GM12891 (cell line): Measurements from ENCODE around the gene ANKRD44.

Experiments
- DNase-seq: peaks from one replicate; pipeline ENCODE4 v3.0.0; 2011; ENCODE audit warnings: low spot score; ENCODE audit not compliant: insufficient read length
- FAIRE-seq: peaks from 2 replicates; lab custom pipeline; 2011; peaks lifted over from hg19 to GRCh38; lab: Jason Lieb, UNC
- PAX5 ChIP-seq: IDR thresholded peaks from 2 replicates; pipeline ENCODE4 v1.6.1; 2011; ENCODE audit warnings: low read length, moderate library complexity, mild to moderate bottlenecking; ENCODE audit not compliant: insufficient read depth, severe bottlenecking
- POLR2A ChIP-seq: IDR thresholded peaks from 2 replicates; pipeline ENCODE4 v1.6.1; 2011; ENCODE audit warnings: low read depth, low read length, control low read depth
- POLR2AphosphoS5 ChIP-seq: IDR thresholded peaks from 2 replicates; pipeline ENCODE4 v1.6.1; 2011; ENCODE audit warnings: low read depth, low read length, control low read depth
- POU2F2 ChIP-seq: IDR thresholded peaks from 2 replicates; pipeline ENCODE4 v1.6.1; 2011; ENCODE audit warnings: low read depth, mild to moderate bottlenecking, control low read depth, low read length, moderate library complexity
- SPI1 ChIP-seq: IDR thresholded peaks from 2 replicates; pipeline ENCODE4 v1.6.1; 2011; ENCODE audit warnings: low read depth, low read length, control low read depth
- TAF1 ChIP-seq: IDR thresholded peaks from 2 replicates; pipeline ENCODE4 v1.6.1; 2011; ENCODE audit warnings: low read depth, low read length, control low read depth

Gene ANKRD44

DNA sequence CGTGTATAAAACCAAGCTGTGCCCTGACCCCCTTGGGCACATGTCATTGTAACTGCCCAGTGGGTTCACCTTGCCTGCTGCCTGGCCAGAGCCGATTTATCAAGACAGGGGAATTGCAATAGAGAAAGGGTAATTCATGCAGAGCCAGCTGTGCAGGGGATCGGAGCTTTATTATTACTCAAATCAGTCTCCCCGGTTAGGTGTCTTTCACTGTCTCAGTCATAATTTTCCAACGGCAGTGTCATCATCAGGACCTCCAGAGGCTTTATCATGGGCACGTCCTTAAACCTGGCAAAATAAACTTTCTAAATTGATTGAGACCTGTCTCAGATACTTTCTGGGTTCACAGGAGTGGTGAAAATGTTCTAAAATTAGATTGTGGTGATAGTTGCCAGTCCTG, 354.5 kb downstream of the ANKRD44 start:
- DNase-seq: no peak
- no peak for FAIRE-seq
- TF ChIP-seq PAX5: no peak
- TF ChIP-seq TAF1: no peak
- TF ChIP-seq POLR2AphosphoS5: no peak
- no peak for TF ChIP-seq SPI1
- TF ChIP-seq POU2F2: no peak
- no peak for TF ChIP-seq POLR2A

DNA sequence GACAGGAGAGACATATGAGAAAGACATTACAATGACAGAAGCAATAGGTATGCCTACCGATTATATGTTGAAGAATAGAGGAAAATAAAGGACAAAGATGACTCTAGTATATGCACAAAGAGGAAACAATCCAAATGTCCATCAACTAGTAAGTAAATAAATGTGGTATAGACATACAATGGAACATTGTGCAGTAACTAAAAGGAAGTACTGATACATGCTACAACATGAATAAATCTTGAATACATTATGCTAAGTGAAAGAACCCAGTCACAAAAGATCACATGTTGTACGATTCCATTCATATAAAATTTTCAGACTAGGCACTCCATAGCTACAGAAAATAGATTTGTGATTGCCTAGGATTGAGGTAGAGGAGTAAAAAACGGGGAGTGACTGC, 355.5 kb downstream of the ANKRD44 start:
- DNase-seq (no peak), FAIRE-seq (no peak)
- no peak for TF ChIP-seq TAF1
- no peak for TF ChIP-seq PAX5
- TF ChIP-seq POLR2A: no peak
- TF ChIP-seq POU2F2: no peak
- TF ChIP-seq SPI1: no peak

DNA sequence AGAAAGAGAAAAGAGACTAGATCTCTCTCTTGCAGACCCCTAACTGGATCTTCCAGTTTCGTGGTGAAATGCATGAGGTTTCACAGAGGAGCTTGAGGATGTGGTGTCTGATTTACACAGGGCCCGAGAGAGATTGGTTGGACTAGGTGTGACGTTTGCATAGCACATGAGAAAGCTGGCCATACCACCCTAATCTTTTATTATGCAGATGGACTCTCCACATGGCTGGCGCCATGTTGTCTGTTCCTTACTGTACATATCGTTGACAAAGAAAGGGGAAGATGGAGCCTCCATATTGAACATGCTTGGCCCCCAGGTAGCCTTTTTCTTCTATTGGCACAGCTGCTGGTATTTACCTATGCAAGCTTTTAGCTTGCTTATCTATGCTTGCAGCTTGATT, 356.6 kb downstream of the ANKRD44 start:
- no peak for DNase-seq
- no peak for TF ChIP-seq TAF1
- no peak for TF ChIP-seq PAX5
- no peak for TF ChIP-seq POLR2AphosphoS5
- TF ChIP-seq POLR2A: no peak
- no peak for TF ChIP-seq POU2F2
- no peak for TF ChIP-seq SPI1
- FAIRE-seq: no peak

DNA sequence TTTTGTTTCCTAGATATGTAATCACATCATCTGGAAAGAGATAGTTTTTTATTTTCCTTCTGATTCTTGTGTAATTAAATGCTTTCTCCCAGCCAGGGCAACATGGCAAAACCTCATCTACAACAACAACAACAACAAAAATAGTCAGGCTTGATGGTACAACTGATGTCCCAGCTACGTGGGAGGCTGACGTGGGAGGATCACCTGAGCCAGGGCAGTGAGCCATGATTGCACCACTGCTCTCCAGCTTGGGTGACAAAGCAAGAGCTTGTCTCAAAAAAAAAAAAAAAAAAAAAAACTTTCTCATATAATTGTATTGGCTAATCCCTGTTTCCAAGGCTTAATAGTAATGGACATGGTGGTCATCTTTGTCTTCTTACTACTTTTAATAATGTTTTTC, 357.6 kb downstream of the ANKRD44 start:
- FAIRE-seq (no peak), DNase-seq (no peak)
- no peak for TF ChIP-seq SPI1
- TF ChIP-seq TAF1: no peak
- TF ChIP-seq POU2F2: no peak
- no peak for TF ChIP-seq POLR2A
- TF ChIP-seq PAX5: no peak
- no peak for TF ChIP-seq POLR2AphosphoS5

DNA sequence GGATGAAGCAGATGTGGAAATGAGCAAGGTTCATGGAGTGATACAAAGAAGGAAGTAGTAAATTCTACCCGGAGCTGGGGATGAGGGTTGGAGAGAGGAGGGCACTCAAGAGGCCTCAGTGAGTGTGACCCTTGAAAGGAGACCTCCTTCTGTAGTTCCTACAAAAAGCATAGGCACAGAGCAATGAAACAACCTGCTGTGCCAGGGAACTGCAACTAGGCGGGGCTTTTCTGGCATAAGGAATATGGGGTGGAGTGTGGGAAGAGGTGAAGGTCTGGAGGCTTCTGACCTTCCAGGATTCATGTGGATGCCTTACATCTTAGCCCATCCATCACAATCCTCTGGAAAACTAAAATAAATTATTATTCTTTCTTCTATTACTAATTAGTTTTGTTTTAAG, 358.6 kb downstream of the ANKRD44 start:
- FAIRE-seq: no peak
- TF ChIP-seq POLR2A (no peak), TAF1 (no peak), SPI1 (no peak), POLR2AphosphoS5 (no peak), PAX5 (no peak), POU2F2 (no peak)

DNA sequence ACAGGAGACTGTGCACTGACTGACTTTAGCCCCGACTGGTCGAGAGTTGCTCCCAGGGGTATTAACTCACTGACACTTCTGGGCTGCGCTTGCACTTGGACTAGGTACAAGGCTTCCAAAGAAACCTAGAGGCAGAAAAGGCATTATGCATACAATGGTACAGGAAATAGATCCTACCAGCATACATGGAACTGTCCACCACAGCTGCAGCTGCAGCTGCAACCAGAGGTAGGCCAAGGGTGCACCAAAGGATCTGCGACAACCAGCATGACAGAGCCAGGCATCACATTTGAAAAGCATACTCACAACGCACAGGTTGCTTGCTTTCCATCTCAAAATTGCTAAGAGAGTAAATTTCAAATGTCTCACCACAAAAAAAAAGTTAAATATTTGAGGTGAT, 361.5 kb downstream of the ANKRD44 start:
- DNase-seq (no peak), FAIRE-seq (peak; percentile 78)
- TF ChIP-seq POU2F2 (no peak), SPI1 (no peak), POLR2A (no peak), TAF1 (no peak), PAX5 (no peak), POLR2AphosphoS5 (no peak)

More for the DNA sequence above, 358.6 kb downstream of the ANKRD44 start:
- DNase-seq: no peak

DNA sequence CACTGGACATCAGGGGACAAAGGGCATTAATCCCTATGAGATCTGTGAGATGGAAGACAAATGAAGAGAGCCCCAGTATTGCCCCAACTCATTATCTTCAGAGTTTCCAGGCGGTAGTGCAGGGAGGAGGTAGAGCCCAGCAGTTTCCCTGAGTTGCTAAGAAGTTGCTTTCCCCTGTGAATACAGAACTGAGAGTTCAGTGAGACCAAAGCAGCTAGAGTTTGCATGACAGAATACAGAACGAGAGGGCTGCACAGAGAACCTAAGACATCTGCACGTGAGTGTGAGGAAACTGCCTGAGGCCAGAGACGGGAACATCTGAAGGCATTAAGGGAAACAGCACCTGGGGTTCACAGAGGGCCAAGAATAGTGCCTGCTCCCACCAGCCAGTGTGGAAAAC, 366.0 kb downstream of the ANKRD44 start:
- peak; percentile 88 for FAIRE-seq
- TF ChIP-seq SPI1 (peak; percentile 82), POU2F2 (peak; percentile 64; the same call in 1 of the 2 replicates), POLR2A (no peak), TAF1 (no peak), PAX5 (no peak), POLR2AphosphoS5 (no peak)
- peak; percentile 19 for DNase-seq

DNA sequence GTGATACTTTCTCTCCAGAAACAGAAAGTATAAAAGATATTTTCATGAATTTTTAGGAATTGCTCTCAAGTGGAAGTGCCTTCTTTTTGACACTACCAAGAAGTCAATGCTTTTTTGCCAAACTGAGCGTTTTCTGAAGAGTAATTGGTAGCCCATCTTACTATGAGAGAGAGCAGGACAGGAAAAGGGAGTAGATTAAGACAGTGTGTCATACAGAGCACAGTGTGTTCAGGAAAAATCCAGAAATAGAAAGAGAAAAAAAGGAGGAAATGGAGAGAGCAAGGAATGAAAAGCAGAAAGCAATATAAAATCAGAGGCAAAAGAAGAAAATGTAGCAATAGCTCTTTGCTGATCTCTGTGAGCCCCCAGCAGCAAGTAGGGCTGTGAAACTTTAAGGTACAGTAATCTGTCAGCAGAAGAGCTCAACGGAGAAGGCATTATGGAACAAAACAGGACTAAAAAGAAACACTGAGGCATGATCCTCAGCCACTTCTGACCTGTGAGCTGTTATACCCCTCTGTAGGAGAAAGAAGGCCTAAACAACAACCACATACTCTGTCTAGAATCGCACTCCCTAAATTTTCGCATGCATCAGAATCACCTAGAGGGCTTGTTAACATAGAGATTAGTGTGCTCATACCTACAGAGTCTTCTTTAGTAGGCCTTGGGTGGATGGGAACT, 369.0 kb downstream of the ANKRD44 start:
- no peak for DNase-seq
- TF ChIP-seq POLR2AphosphoS5: no peak
- no peak for TF ChIP-seq POLR2A
- no peak for TF ChIP-seq TAF1
- FAIRE-seq: peak; percentile 67

DNA sequence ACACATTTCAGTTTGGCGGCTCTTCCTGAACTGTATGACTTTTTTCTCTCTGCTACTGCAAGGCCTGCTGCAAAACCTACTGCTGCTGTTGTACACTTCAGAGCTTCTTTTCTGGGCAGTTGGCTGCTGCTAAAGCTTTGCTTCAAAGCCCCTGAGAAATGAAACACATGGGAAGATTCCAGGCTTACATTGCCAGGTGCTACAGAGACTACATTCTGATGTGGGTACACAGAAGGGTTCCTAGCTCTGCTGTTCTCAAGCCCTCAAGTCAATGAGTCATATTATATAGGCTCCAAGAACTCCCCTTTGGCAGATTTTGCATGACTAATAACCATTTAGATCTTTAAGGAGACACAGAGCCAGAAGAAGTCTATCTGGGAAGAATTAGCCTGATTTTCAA, 371.2 kb downstream of the ANKRD44 start:
- DNase-seq (no peak), FAIRE-seq (no peak)
- TF ChIP-seq POLR2A: no peak
- no peak for TF ChIP-seq POU2F2
- no peak for TF ChIP-seq SPI1
- TF ChIP-seq PAX5: no peak
- no peak for TF ChIP-seq TAF1
- no peak for TF ChIP-seq POLR2AphosphoS5
